Left renal pelvis (tissue), 4 donors: ENCODE data around the gene PRR33. TPM values are rescaled to one million over a fixed set of nuclear protein-coding genes. Genes with fewer than 3 reads are reported as not detected.
A peak's percentile ranks its signal among the peaks of the same experiment; 100 is the strongest.
"Not testable (repeated sequence)": the region's sequence is repeated elsewhere in the genome, so short reads cannot be mapped to it uniquely, and the experiment has no call there.

Source experiments
- DNase-seq, 4 donors: peaks; one replicate each; pipeline ENCODE4 v3.0.0-alpha.2; 2013; ENCODE audit warnings: low read depth in 4 of 4, low spot score in 3 of 4
- polyA plus RNA-seq, 4 donors: library from polyadenylated mRNA; unstranded; fragments of 120-200 nt; gene quantifications; one replicate each; pipeline ENCODE4 v1.2.1, GENCODE V29; 2013; ENCODE audit not compliant: insufficient read length in 4 of 4

PRR33 gene
- polyA plus RNA-seq, 4 donors, result 0.04 to 0.26 (median 0.17) TPM

DNA sequence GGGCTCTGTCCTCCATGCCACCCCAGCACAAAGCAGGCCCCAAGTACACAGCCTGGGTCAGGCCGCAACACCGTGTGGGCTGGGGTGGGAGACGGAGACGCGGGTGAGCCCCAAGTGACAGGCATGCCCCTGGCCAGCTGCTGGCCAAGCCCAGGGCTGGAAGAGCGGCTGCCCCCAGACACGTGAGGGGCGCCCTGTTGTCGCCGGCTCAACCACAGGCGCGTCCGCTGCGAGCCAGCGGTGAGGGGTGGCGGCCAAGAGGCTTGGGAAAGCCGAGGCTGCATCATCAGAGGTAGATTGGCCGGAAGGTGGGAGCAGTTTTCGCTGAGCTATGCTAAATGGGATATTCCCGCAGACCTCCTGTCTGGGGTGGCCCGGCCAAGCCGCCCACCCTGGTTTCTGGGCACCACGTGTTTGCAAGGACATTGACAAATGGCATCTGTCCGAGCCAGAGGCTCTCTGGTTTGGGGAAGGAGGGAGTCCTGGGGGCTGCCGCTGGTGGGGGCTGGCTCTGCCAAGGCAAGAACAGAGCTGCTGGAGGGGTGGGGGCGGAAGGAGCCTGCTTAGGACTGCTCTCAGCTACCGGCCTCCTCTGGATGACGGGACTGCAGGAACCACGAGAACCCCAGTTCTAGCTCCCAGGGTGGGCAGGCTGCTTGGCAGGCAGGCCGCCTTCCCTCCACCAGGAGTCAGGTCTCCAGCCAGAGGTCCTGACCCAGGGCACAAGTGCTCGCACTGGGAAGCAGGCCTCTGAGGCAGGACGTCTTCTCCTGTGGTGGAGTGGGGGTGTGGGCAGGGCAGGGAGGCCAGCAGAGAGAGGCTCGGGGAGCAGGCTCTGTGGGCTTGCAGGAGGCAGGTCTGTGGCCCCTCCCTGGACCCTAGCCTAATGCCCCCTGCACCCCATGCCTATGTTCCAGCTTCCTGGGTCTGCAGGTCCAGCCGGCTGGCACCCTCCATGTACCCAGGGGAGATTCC, 552 bp downstream of the PRR33 start:
- DNase-seq, result no peak

GRCh38 chr11:1889941-1890855, 1.5 kb downstream of the PRR33 start:
- no peak for DNase-seq

- DNase-seq, result no peak
Measured at GRCh38 chr11:1889224-1889930, 2.3 kb downstream of the PRR33 start.

DNA sequence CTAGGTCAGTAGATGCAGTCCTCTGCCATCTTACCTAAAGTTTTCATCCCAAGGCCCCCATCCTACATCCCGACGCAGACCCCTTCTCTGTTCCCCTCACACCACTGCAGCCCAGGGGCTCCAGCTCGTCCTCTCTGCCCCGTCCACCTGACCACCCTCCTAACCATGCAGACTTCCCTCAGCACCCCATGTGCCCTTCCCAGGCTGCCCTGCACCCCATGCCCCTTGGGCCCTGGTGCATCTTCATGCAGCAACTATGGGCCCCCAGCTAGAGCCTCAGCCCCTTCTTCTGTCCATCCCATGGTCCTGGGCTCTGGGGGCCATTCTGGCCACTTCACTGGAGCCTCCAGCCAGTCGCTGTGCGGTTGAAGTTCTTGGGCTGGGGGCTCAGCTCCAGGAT, 2.9 kb downstream of the PRR33 start:
- no peak for DNase-seq

DNA sequence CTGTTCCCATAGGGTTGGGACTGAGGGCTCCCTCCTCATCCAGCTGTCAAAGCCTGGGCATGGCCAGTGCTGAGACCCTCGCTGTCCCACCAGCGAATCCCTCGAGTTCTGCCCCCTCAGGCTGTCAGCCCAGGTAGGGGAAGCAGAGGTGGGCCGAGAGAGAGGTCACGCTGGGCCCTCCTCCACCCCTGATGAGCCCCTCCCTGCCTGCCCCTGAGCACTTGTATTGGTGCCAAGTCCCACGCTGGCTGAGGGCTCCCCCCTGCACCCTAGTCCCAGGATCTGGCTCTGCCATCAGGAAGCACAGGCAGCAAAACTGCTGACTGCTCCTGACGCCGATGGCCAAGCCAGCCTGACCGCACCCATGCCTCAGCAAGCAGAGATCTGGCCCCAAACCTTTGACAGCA, 3.3 kb downstream of the PRR33 start:
- DNase-seq, result no peak

- no peak for DNase-seq
Measured at GRCh38 chr11:1887451-1888346, 4.0 kb downstream of the PRR33 start.

- DNase-seq, result not testable (repeated sequence)
Measured at GRCh38 chr11:1886551-1886950, 5.1 kb downstream of the PRR33 start.

DNA sequence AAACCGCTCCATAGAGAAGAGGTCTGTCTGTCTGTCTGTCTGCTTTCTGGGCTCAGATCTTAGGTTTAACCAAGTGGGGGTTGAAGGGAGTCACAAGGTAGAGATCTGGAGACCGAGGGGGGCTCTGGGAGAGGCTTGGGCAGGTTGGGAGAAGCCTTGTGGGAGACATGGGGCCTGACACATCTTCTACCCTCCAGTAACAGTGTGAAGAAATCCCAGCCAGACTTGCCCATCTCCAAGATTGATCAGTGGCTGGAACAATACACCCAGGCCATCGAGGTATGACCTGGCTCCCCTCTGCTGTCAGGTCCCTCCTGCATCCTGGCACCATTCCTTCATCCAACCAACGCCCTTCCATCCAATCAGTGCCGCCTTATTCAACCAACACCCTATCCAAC, 7.4 kb downstream of the PRR33 start:
- no peak for DNase-seq

DNA sequence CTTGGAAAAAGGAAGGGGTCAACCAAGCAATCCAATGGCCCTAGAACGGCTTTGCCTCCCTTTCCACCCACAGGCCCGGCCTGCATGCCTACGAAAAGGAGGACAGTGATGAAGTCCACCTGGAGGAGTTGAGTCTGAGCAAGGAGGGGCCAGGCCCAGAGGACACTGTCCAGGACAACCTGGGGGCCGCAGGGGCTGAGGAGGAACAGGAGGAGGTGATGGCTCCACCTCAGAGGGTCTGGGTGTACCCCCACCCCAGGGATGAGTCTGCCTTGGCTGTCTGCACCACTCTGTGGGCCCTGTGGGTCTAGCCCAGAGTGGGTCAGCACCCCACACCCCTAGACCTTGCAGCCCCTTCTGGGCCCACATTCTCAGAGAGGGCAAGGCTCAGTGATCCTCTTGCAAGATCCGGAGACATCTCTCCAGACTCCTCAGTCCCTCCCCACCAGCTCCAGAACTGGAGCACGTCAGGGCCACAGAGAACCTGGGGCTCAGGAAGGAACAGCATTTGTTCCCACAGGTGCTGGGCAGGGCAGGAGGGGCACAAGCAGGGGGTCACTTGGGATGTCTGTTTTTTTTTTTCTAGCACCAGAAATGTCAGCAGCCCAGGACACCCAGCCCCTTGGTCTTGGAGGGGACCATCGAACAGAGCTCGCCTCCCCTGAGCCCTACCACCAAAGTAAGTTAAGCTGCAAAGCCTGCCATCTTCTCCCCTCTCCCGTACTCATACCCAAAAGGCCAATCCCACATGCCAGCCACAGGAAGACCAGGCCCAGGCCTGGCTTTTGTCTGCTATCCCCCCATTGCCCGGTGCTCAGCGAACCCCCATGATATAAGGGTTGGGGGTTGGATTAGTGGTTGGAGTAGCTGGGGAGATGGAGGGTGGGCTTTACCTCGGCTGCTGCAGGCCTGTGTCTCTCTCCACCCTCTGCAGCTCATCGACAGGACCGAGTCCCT, 8.1 kb downstream of the PRR33 start:
- no peak for DNase-seq

DNA sequence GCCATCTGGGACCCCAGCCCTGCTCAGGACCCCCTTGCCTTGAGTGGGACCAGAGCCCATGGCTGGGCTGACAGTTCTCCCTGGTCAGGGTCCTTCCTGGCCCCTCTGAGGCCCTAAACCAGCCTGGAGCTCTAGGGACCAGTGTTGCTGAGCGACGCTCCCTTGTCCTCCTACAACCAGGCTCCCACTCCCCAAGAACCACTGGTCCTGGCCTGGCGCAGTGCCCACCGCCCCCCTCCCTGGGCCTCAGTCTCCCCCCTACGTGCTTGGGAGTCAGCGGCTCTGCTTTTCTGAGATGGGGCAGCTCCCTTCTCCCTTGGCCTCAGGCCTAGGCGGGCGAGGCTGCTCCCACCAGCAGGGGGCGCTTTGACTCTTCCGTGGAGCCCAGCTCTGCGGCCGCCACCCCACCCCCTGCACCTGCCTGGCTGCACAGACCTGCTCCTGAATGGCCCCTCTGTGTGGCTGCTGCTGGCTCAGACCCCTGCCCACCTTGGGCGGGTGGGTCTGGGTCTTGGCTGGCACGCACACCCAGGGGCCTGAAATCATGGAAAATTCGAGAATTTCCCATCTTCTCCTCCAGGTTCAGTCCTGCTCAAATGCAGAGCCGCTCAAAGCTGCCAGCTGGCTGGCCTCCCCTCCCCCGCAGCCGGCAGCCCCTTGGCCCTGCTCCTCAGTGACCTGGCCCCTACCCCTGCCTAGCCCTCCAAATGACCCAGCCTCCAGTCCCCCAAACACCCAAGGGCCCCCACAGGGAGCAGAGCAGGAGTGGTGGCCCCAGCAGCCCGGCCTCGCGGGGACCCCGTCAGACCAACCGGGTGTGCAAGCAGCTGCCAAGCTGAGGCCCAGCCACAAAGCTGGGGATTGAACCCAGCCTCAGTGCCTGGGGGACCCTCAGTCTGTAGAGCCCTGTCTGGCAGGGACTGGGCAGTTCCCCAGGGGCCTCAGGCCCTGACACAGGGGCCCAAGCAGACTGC, 9.1 kb downstream of the PRR33 start:
- DNase-seq, result peak in 2 of 4 donors; percentile 59 to 74

GRCh38 chr11:1881442-1882264, 10.0 kb downstream of the PRR33 start:
- DNase-seq, result no peak

DNA sequence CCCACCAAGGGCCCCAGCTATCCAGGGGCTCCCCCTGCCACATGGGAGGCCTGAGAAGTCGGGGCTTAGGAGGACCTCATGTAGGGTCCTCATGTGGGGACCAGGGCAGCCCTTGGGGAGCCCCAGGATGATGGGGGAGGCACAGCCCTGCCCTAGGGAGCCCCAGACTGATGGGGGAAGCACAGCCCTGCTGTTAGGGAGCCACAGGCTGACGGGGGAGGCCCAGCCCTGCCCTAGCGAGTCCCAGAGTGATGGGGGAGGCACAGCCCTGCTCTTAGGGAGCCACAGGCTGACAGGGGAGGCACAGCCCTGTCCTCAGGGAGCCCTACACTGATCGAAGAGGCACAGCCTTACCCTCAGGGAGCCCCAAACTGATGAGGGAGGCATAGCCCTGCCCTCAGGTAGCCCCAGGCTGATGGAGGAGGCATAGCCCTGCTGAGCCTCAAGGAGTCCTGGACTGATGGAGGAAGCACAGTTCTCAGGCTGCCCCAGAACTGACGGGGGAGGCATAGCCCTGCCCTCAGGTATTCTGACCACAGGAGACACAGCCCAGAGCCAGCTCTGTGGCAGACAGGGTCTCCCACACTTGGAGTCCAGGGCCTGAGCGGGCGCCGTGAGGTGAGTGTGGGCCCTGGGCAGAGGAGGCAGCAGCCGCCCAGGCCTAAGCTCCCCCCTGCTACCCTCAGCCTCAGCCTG, 10.8 kb downstream of the PRR33 start:
- DNase-seq, result no peak

DNA sequence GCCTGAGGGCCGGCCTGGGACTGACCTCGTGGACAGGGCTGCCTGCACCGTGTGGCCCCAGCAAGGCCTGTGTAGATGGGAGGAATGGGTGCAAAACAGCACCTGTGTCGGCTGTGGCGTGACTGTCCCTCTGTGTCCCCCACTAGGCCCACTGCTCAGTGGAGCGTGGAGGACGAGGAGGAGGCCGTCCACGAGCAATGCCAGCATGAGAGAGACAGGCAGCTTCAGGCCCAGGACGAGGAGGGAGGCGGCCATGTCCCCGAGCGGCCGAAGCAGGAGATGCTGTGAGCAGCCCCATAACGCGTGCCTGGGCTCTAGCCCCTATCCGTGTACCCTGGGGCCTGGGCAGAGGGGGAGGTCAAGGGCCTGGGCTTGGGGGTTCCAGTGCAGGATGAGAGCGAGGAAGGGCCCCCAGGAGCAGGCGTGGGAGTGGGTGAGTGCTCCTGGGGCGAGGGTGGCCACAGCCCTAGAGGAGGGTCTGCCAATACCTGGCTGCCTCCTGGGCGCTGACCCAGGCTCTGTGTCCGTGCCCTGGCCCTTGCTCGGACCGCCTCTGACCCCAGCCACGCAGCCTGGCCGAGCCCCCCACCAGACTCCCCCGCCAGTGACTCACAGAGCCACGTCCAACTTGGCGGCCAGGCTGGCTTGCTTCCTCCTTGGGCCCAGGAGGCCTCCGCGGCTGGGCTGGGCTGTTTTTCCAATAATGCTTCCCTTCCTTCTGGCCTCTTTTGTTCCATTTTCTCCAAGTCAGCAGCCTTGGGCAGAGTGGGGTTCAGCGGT, 11.6 kb downstream of the PRR33 start:
- DNase-seq, result no peak

DNA sequence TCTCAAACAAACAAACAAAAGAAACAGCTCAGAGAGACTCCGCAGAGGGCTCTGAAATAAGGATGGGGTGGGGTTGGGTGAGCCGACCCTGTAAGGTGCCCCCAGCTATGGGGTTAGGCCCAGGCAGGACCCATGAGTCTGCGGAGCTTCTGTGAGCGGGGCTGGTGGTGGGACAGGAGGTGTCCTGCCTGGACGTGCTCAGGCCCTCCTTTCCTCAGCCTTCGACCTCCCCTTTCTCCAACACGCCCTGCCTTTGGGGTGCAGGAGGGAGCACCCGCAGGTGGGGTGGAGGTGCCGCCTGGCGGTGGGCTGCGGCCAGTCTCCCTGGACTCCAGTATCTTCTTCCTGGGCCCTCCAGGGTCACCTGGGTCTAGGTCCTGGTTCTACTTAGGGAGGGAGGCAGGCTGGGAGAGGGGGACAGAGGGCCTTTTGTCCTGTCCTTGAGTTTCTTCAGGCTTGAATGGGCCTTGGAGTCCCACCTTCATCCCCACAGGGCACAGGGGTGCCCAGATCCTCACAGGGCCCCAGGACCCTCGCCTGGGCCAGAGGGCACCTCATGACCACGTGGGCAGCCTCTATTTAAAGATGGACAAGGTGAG, 12.3 kb downstream of the PRR33 start:
- DNase-seq, result no peak
